GM18526 (cell line): ENCODE measurements around the gene ACTBL2.

Experiments used
- POLR2A ChIP-seq: IDR thresholded peaks from 3 replicates; pipeline ENCODE4 v1.6.1; 2011; ENCODE audit not compliant: insufficient read length; ENCODE audit errors: extremely low read depth

The ACTBL2 gene

DNA sequence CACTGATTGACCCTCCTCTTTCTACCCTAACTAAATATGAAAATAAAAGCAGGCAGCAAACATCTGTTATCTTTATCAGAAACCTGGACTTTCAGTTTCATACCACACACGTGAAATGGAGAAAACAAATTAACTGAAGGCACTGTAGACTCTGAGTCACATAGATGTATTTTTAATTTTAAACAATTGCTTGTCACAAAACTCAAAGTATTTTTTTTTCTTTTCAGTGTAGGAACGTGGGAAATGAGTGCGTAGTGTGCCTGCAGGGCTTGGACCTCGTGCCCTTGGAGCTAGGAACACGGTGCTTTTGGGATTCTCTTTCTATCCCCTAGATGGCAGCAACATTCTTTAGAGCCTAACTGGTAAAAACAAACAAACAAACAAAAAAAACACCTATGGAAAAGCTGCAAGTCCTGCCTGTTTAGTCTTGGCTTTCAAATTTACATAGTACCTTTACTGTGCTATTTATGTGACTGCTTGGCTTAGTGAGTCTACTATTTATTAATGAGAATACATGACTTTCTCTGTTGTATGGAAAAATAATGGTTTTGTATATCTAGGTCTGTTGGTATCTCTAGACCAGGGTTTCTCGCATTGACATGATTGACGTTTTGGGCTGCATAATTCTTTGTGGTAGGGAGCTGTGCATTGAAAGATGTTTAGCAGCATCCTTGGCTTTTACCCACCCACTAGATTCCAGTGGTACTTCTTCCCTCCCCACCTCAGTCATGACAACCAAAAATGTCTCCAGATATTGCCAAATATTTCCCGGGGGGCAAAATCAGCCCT is 16.8 kb upstream of the ACTBL2 start:
- no peak for TF ChIP-seq POLR2A

GRCh38 chr5:57497733-57498132 is 15.1 kb upstream of the ACTBL2 start:
- TF ChIP-seq POLR2A = no peak

DNA sequence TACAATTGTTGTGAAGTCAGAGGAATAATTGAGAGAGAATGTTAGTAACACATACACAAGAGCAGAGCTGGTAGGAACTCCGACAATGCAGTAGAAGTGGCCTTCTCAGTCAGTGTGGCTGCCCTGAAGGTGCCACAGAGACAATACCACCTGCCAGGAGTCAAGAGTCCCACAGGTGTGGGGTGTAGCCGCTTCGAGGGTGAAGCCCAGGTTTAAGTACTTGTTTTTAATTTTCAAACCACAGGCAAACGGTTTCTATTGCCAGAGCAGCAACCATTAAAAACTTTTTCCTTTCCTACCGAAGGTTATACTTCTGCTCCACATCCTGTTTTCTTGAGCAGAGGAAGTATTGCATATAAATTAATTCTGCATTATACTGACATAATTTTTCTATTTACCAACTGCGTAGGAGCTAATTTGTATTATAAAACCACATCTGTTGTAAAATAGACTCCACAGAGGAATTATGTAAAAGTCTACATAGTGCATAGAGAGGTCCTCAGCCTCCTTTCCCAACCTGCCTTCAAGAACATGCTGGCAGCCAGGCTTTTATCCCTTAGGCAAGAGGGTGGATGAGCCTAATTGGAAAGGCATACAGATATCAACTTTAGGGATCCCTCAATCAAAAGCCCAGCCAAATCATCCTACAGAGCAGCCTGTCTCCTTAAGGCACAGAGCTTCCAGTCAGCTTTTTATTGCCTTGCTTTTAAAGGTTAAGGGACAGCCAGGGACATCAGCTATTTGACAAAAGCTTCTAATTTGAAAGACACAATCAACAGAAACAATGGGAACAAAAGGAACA is 12.9 kb upstream of the ACTBL2 start:
- TF ChIP-seq POLR2A = no peak

DNA sequence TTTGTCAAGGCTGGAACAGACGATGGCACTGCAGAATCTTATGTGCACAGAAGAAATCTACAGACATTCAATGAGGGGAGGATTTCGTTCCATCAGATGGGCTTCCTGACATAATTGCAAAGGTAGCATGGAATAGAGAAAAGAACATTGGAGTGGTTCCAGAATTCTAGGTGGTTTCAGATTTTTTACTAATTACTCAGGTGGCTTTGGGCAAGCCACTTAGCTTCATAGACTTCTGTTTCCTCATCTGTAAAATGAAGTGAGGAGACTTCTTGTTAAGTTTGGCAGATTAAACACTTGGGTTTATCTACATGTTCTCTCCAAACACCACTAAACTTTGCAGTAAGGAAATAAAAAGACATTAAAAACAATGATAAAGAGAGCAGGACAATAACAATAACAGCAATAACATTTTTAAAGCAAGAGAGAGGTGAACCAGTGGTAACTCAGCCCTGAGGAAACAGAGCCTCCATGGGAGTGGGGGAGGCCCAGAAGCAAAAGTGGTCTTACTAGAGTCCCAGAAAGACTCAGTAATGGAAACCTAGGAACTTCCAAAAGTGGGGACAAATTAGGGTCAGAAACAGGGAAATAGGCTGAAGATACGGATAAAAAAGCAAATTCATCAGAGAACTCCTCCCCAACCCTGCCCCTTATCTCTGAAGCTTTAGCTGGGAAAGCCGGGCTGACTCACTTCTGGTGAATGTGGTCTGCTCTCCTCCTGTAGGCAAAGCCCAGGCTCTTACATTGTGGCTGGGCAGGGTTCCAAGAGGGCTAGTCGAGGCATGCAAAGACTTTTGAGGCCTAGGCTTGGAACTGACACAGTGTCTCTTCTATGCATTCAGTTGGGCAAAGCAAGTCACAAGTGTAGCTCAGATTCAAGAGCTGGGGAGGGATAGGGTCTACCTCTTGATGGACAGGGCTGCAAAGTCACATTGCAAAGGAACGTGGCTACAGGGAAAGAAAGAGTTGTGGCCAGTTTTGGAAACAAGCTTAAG is 11.8 kb upstream of the ACTBL2 start:
- TF ChIP-seq POLR2A = no peak

DNA sequence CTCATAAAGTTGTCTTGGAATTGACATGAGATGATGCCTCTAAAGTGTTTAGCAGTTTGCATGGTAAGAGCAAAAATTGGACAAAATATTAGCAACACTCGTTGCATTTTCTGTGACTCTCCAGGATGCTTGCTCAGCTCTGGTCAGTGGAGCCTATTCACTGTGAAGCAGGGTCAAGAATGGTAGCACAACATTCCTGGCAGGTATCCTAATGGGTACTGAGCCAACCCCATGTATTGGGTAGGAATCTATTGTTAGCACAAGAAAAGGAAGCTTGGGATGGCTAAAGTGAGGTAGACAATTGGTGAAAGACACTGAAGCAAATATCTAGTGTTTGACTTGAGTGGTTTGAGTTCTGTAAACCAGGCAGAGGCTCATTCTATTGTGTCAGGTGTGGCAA is 10.4 kb upstream of the ACTBL2 start:
- no peak for TF ChIP-seq POLR2A

- TF ChIP-seq POLR2A = no peak
Observed at GRCh38 chr5:57492632-57493031, 10.0 kb upstream of the ACTBL2 start.

GRCh38 chr5:57491369-57491965 is 8.9 kb upstream of the ACTBL2 start:
- no peak for TF ChIP-seq POLR2A

DNA sequence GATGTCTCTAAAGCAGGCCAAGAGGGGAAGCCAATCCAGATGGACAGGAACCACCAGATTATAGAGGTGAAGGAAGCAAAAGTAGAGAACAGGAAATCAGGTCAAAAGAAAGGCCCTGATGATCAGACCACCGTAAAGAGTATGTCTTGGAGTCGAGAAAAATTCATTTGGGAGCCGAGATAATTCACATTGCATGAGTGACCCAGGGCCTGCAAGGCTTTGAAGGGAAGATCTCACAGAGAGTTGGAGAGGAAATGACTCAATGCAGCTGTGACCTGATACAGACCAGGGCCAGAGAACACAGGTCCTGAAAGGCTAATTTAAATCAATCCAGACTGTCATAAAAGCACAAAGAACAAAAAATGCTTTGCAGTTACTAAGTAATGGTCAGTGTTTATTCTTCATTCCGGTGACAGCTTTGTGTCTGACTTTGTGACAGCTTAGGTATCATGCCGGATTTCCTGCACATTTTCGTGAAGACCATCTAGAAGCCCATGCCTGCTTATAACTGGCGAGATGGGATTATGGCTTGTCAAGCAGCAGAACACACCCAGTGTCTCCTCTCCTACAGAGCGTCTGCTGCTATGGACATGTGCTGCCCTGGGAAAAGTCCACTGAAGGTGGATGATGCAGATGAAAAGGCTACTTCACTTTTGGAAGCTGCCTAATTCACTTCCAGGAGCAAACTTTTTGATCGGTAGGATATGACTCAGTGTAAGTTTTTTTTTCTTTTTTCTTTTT is 5.8 kb upstream of the ACTBL2 start:
- no peak for TF ChIP-seq POLR2A

- no peak for TF ChIP-seq POLR2A
Observed at GRCh38 chr5:57486027-57486602, 3.5 kb upstream of the ACTBL2 start.

DNA sequence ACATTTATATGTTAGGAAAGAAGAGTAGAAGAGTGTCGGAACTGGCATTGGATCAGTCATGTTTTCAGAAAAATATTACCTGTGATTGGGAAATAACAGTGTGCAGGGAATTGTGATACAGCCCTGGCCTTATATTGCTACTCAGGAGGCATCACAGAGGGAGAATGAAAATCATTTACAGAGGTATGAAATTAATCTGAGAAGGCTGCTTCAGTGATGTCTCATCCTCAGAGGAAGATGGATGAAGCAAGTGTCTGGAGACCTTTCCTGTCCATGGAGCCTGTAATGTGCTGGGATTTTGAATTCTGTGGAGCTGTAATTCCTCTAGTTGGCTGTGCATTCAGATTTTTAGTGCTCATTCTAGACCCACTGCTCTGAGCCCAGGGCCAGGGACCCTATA is 3.8 kb downstream of the ACTBL2 start:
- no peak for TF ChIP-seq POLR2A

DNA sequence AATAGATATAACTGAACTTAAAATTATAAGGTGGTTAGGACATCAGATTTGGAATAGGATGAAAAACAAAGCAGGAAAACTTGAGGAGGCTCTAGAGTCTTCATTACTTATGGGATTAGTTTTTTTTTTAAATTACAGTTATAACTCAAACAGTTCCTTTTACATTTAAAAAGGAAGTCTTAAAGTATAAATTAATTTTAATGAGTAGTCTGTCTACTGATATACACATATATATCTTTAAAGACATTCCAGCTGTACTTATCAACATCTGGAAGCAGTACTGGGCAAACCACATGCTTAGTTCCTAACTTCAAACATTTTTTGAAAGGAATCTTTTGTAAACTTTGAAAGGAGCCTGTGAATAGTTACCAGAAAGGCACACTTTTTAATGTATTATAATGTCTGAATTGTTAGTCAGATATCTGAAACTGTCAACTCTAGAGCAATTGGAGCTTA is 6.0 kb downstream of the ACTBL2 start:
- no peak for TF ChIP-seq POLR2A

GRCh38 chr5:57470339-57470738 is 12.3 kb downstream of the ACTBL2 start:
- TF ChIP-seq POLR2A = no peak

GRCh38 chr5:57468481-57469163 is 14.0 kb downstream of the ACTBL2 start:
- no peak for TF ChIP-seq POLR2A
